HG03139 (cell line): Measurements from ENCODE around the gene NEK9.

Source experiments
- ATAC-seq: cut with Tn5 transposase; IDR thresholded peaks from one replicate; pipeline ENCODE4 v1.9.1; 2021; ENCODE audit not compliant: unreplicated experiment

The NEK9 gene

GRCh38 chr14:75044322-75044721, 82.5 kb downstream of the NEK9 start:
- no peak for ATAC-seq

DNA sequence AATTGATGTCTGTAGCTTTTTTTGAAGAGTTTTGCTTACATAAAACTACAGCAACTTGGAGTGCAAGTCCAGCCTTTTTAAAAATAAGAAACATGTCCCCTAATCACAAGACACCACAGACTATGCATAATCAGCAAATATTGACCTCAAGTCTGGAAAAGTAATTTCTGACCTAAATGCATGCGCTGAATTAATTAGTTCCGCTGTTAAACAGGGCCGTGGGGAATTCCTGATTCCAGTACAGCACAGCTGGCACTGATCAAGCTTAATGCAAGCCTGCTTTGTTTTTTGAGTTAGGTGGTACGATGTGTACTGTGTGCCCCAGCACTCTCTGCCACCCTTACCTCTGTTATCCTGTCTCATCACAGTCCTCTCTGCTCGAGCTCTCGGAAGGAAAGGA, 84.8 kb downstream of the NEK9 start:
- no peak for ATAC-seq

- ATAC-seq = no peak
Measured at GRCh38 chr14:75041613-75042012, 85.2 kb downstream of the NEK9 start.

- no peak for ATAC-seq
Measured at GRCh38 chr14:75040959-75041358, 85.9 kb downstream of the NEK9 start.

DNA sequence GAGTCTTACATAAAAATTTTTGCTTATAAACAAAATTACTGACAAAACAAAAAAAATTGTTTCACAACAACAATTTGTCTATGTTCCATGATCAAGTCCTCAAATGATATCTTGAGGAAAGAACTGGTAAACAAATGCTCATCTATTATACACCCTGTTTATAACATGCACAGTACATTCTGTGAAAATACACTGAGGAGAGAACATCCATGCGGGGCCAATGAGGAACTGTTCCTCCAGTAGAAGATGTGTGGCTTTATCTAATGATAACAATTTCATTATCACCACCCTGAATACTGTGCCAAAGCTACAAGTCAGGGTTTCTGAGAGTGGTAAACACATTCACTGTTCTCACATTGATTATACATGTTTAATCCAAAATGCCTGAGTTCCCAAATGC, 86.3 kb downstream of the NEK9 start:
- ATAC-seq = no peak

DNA sequence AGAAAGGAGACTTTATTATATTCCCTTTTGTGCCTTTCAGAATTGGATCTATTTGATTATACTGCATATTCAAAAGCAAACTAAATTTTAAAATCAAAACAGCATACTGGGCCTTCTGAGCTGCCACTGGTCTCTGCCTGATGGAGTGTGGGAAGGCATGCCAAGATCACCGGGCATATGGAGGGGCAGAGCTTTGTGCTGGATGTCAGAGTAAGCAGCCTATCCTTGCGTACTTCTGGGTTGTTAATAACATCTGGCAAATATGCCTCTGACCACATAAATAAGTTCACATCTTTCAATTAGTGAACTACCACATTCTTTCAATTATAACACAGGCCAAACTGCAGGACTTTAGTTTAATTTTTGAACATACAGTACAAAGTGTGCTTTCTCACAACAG, 93.9 kb downstream of the NEK9 start:
- no peak for ATAC-seq

- no peak for ATAC-seq
Measured at GRCh38 chr14:75030147-75030546, 96.7 kb downstream of the NEK9 start.
